Lung (tissue), 12 donors: ENCODE measurements around the gene LIPC. TPM values are rescaled to one million over a fixed set of nuclear protein-coding genes. Genes with fewer than 3 reads are reported as not detected.

Source experiments
- ATAC-seq: fragments of 200-7000 bp; cut with Tn5 transposase; one replicate; pipeline ENCODE4 v1.9.1; 2020; ENCODE audit warnings: moderate number of reproducible peaks; ENCODE audit not compliant: insufficient read depth, low FRiP score
- DNase-seq, 3 donors: peaks; one replicate each; pipeline ENCODE4 v3.0.0-alpha.2; 2013 to 2017
- H3K27ac ChIP-seq, 2 donors: one replicate each; pipeline ENCODE4 v1.5.1; 2013; ENCODE audit warnings: mild to moderate bottlenecking in 2 of 2, moderate library complexity in 2 of 2, control low read depth in 1 of 2, inconsistent platforms in 1 of 2, low read depth in 1 of 2, low read length in 1 of 2
- H3K27me3 ChIP-seq, 3 donors: one replicate each; pipeline ENCODE4 v1.5.1; 2013; ENCODE audit warnings: low read length in 2 of 3; ENCODE audit not compliant: control insufficient read depth in 3 of 3, insufficient read depth in 3 of 3
- H3K36me3 ChIP-seq, 4 donors: one replicate each; pipeline ENCODE4 v1.5.1; 2013; ENCODE audit warnings: low read length in 4 of 4, mild to moderate bottlenecking in 1 of 4, moderate library complexity in 1 of 4; ENCODE audit not compliant: control insufficient read depth in 4 of 4, insufficient read depth in 4 of 4
- H3K4me1 ChIP-seq, 5 donors: one replicate each; pipeline ENCODE4 v1.5.1; 2013; ENCODE audit warnings: low read length in 5 of 5, mild to moderate bottlenecking in 2 of 5, moderate library complexity in 1 of 5; ENCODE audit not compliant: control insufficient read depth in 5 of 5, insufficient read depth in 5 of 5
- H3K4me3 ChIP-seq: one replicate; pipeline ENCODE4 v1.5.1; 2013; ENCODE audit warnings: mild to moderate bottlenecking, control low read depth, moderate library complexity
- H3K9ac ChIP-seq, 2 donors: one replicate each; pipeline ENCODE4 v1.5.1; 2013; ENCODE audit warnings: low read length in 2 of 2, control low read depth in 1 of 2; ENCODE audit not compliant: insufficient read depth in 1 of 2
- H3K9me3 ChIP-seq, 4 donors: one replicate each; pipeline ENCODE4 v1.5.1; 2013; ENCODE audit warnings: low read length in 3 of 4, mild to moderate bottlenecking in 1 of 4, moderate library complexity in 1 of 4; ENCODE audit not compliant: control insufficient read depth in 4 of 4, insufficient read depth in 3 of 4
- CTCF ChIP-seq: IDR thresholded peaks from 2 replicates; pipeline ENCODE4 v1.5.1; 2012; ENCODE audit warnings: mild to moderate bottlenecking; ENCODE audit errors: control extremely low read depth, extremely low read depth
- WGBS, 2 donors: extraction: QIAGEN DNeasy Blood & Tissue Kit; methylation state at CpG; one replicate each; pipeline ENCODE4 v1.1.7; 2013; 5-methylcytosine and 5-hydroxymethylcytosine counted together
- polyA plus RNA-seq, 2 donors: library from polyadenylated mRNA; stranded (reverse); fragments of 200-250 nt; gene quantifications; one replicate each; pipeline ENCODE4 v1.2.1, GENCODE V29; 2013
- total RNA-seq, 2 donors: library from RNA; depleted of rRNA in 1 of 2; stranded (reverse); fragments of >200 nt in 1 of 2; gene quantifications; one replicate each; pipeline ENCODE4 v1.2.1, GENCODE V29; 2014 to 2021
- donor health status: control.
- donor health status: control.
- donor health status: Bipolar disorder and iron deficiency.
- donor health status: healthy.
- donor health status: DM: yes; HTN: yes; CAD: no.

Gene LIPC
- total and polyA plus RNA-seq, 4 donors, result 0.20 to 0.57 (median 0.40) TPM

- DNase-seq, result peak in 2 of 3 donors; percentile 64 to 74
- H3K4me3 ChIP-seq, result no peak overlapping the region
- no peak overlapping the region for H3K27ac ChIP-seq
- H3K27me3 ChIP-seq, result no peaks in the 10 kb centered on the region
- no peak for ATAC-seq
- 14 to 20% methylated on average over 4 of the region's 4 CpGs for WGBS, 2 donors
- H3K9ac ChIP-seq, result no peak overlapping the region
- no peak for TF ChIP-seq CTCF
- no peaks in the 10 kb centered on the region for H3K36me3 ChIP-seq
- no peaks in the 10 kb centered on the region for H3K9me3 ChIP-seq
- H3K4me1 ChIP-seq, result peaks cover 3 to 25% (median 8%) of the 10 kb centered on the region in 5 donors
These were observed 45.4 kb downstream of the LIPC start for GRCh38 chr15:58477170-58477569.

GRCh38 chr15:58478035-58478434 lies 46.2 kb downstream of the LIPC start:
- Histone ChIP-seq H3K9ac (no peak overlapping the region), H3K4me1 (peaks cover 3 to 21% (median 8%) of the 10 kb centered on the region in 5 donors), H3K9me3 (no peaks in the 10 kb centered on the region), H3K36me3 (no peaks in the 10 kb centered on the region), H3K4me3 (no peak overlapping the region), H3K27me3 (no peaks in the 10 kb centered on the region), H3K27ac (no peak overlapping the region)
- DNase-seq, result no peak
- ATAC-seq, result no peak
- TF ChIP-seq CTCF, result no peak
- 94 to 95% methylated on average over 3 of the region's 3 CpGs for WGBS, 2 donors

GRCh38 chr15:58478579-58478978 lies 46.8 kb downstream of the LIPC start:
- Histone ChIP-seq H3K9me3 (no peaks in the 10 kb centered on the region), H3K27ac (no peak overlapping the region), H3K27me3 (no peaks in the 10 kb centered on the region), H3K9ac (no peak overlapping the region), H3K4me1 (peaks cover 6 to 17% (median 8%) of the 10 kb centered on the region in 5 donors), H3K36me3 (no peaks in the 10 kb centered on the region), H3K4me3 (no peak overlapping the region)
- DNase-seq (no peak), ATAC-seq (no peak)
- TF ChIP-seq CTCF, result no peak
- WGBS, 2 donors, result 96 to 97% methylated on average over 3 of the region's 3 CpGs

- WGBS, 2 donors, result 96 to 97% methylated on average over 3 of the region's 3 CpGs
- DNase-seq, result no peak
- Histone ChIP-seq H3K4me3 (no peak overlapping the region), H3K27me3 (no peaks in the 10 kb centered on the region), H3K4me1 (peaks cover 6 to 17% (median 8%) of the 10 kb centered on the region in 5 donors), H3K9ac (no peak overlapping the region), H3K27ac (no peak overlapping the region), H3K36me3 (no peaks in the 10 kb centered on the region), H3K9me3 (no peaks in the 10 kb centered on the region)
- ATAC-seq, result no peak
- no peak for TF ChIP-seq CTCF
These were observed 48.1 kb downstream of the LIPC start for GRCh38 chr15:58479941-58480340.
